Sigmoid colon (tissue), 7 donors: Measurements from ENCODE around the gene LTA. TPM values are rescaled to one million over a fixed set of nuclear protein-coding genes. Genes with fewer than 3 reads are reported as not detected.
A peak's percentile ranks its signal among the peaks of the same experiment; 100 is the strongest.

ENCODE experiments used
- DNase-seq: peaks from one replicate; pipeline ENCODE4 v3.0.0-alpha.2; 2019
- H3K27ac ChIP-seq, 4 donors: fragments of 200-600 bp; sonication (generic); one replicate each; pipeline ENCODE4 v1.5.1; 2016 to 2019; ENCODE audit warnings: mild to moderate bottlenecking in 1 of 4
- H3K27me3 ChIP-seq, 3 donors: fragments of 200-600 bp; sonication (generic); one replicate each; pipeline ENCODE4 v1.5.1; 2019; ENCODE audit warnings: mild to moderate bottlenecking in 1 of 3
- H3K36me3 ChIP-seq, 4 donors: fragments of 200-600 bp; sonication (generic); one replicate each; pipeline ENCODE4 v1.5.1; 2016 to 2019
- H3K4me1 ChIP-seq, 4 donors: fragments of 200-600 bp; sonication (generic); one replicate each; pipeline ENCODE4 v1.5.1; 2017 to 2019
- H3K4me3 ChIP-seq, 4 donors: fragments of 200-600 bp; sonication (generic); one replicate each; pipeline ENCODE4 v1.5.1; 2017 to 2019; ENCODE audit warnings: mild to moderate bottlenecking in 2 of 4, moderate library complexity in 1 of 4
- H3K9me3 ChIP-seq, 4 donors: fragments of 200-600 bp in 3 of 4; sonication (generic) in 3 of 4; one replicate each; pipeline versions ENCODE4 v1.5.1 to v1.6.1; 2013 to 2019
- EP300 ChIP-seq, 4 donors: sonication (generic); formaldehyde crosslinking; IDR thresholded peaks; one replicate each; pipeline ENCODE4 v1.6.1; 2017; ENCODE audit warnings: antibody characterized with exemption in 4 of 4
- POLR2A ChIP-seq, 2 donors: fragments of 450-650 bp; IDR thresholded peaks; one replicate each; pipeline ENCODE4 v1.6.1; 2016; ENCODE audit warnings: antibody characterized with exemption in 2 of 2, mild to moderate bottlenecking in 2 of 2, moderate library complexity in 2 of 2
- POLR2AphosphoS5 ChIP-seq, 4 donors: sonication (generic); formaldehyde crosslinking; IDR thresholded peaks; one replicate each; pipeline ENCODE4 v1.6.1; 2017; ENCODE audit warnings: antibody characterized with exemption in 4 of 4
- WGBS, 2 donors: extraction: QIAGEN DNeasy Blood & Tissue Kit; methylation state at CpG; one replicate each; pipeline ENCODE4 v1.1.7; 2013; 5-methylcytosine and 5-hydroxymethylcytosine counted together
- intact Hi-C: fragments of 100-400 bp; cut with DNase I; formaldehyde crosslinking; loops from one replicate; pipeline ENCODE4 v1.15.1; 2023
- polyA plus RNA-seq, 3 donors: library from polyadenylated mRNA; stranded (reverse); fragments of 200-250 nt; gene quantifications; one replicate each; pipeline ENCODE4 v1.2.3, GENCODE V29; 2013
- total RNA-seq, 4 donors: library from RNA; depleted of rRNA; stranded (reverse); fragments of >200 nt; gene quantifications; one replicate each; pipeline ENCODE4 v1.1.0, GENCODE V29; 2016
- TF ChIP-seq, protein P1 (sequence below), 4 experiments: fragments of 450-650 bp in 3 of 4; fragments of 200-600 bp in 1 of 4; IDR thresholded peaks; one replicate each; pipeline ENCODE4 v1.5.1; 2016 to 2019; ENCODE audit warnings: antibody characterized with exemption in 4 of 4, mild to moderate bottlenecking in 3 of 4, moderate library complexity in 2 of 4
- donor health status: healthy with polysubstance abuse.
- donor health status: Bipolar disorder and iron deficiency.
- donor health status: healthy.

Gene LTA
- total and polyA plus RNA-seq, 7 donors: 3.6 TPM; not detected in 6

- no peaks in the 10 kb centered on the region for H3K9me3 ChIP-seq
- peaks cover 11 to 52% (median 20%) of the 10 kb centered on the region in 4 donors for H3K36me3 ChIP-seq
- H3K4me3 ChIP-seq: no peak overlapping the region
- peak; percentile 69 for DNase-seq
- 56 to 83% methylated on average over 14 of the region's 14 CpGs for WGBS, 2 donors
- H3K27me3 ChIP-seq: no peaks in the 10 kb centered on the region
- H3K27ac ChIP-seq: peak overlapping the region in 3 of 4 donors; percentile 40 to 55 (median 54)
- TF ChIP-seq EP300 (IDR thresholded peaks at IDR 0.05): no peak
- TF ChIP-seq, protein P1, sequence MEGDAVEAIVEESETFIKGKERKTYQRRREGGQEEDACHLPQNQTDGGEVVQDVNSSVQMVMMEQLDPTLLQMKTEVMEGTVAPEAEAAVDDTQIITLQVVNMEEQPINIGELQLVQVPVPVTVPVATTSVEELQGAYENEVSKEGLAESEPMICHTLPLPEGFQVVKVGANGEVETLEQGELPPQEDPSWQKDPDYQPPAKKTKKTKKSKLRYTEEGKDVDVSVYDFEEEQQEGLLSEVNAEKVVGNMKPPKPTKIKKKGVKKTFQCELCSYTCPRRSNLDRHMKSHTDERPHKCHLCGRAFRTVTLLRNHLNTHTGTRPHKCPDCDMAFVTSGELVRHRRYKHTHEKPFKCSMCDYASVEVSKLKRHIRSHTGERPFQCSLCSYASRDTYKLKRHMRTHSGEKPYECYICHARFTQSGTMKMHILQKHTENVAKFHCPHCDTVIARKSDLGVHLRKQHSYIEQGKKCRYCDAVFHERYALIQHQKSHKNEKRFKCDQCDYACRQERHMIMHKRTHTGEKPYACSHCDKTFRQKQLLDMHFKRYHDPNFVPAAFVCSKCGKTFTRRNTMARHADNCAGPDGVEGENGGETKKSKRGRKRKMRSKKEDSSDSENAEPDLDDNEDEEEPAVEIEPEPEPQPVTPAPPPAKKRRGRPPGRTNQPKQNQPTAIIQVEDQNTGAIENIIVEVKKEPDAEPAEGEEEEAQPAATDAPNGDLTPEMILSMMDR (IDR thresholded peaks at IDR 0.05): no peak
- TF ChIP-seq POLR2A (IDR thresholded peaks at IDR 0.05): no peak
- no peak for TF ChIP-seq POLR2AphosphoS5 (IDR thresholded peaks at IDR 0.05)
- intact Hi-C loops: loop anchor here (1.0 kb wide), 1 partner anchor 10 kb away; no protein-coding TSS in a partner anchor
- peaks cover 0 to 20% (median 5%) of the 10 kb centered on the region in 4 donors for H3K4me1 ChIP-seq
Measured at GRCh38 chr6:31558631-31559500, 13.2 kb upstream of the LTA start.

DNA sequence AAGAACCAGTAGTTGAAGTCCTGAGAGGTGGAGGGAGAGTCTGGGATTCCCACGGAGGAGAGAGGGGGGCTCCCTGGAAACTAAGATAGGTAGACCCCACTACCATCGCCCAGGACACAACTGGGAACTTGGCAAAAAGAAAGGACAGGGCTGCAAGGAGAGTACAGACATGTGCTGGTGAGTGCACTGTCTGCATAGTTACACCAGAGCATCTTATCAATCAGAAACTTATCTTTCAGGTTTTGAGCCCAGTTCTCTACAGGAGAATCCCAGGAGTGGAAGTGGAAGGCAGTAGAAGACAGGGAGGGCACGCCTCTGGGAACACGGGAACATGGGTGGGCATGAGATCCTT, 12.5 kb upstream of the LTA start:
- Histone ChIP-seq H3K27me3 (no peaks in the 10 kb centered on the region), H3K27ac (peak overlapping the region; percentile 40 to 55 (median 48)), H3K4me3 (no peak overlapping the region), H3K9me3 (no peaks in the 10 kb centered on the region), H3K36me3 (peaks cover 11 to 45% (median 20%) of the 10 kb centered on the region in 4 donors), H3K4me1 (peaks cover 0 to 20% (median 5%) of the 10 kb centered on the region in 4 donors)
- TF ChIP-seq POLR2A (IDR thresholded peaks at IDR 0.05): no peak
- TF ChIP-seq EP300 (IDR thresholded peaks at IDR 0.05): no peak
- TF ChIP-seq, protein P1 (IDR thresholded peaks at IDR 0.05): no peak
- TF ChIP-seq POLR2AphosphoS5 (IDR thresholded peaks at IDR 0.05): no peak
- DNase-seq: no peak
- intact Hi-C loops: no loop called here
- 50 to 65% methylated on average over 4 of the region's 4 CpGs for WGBS, 2 donors

- H3K36me3 ChIP-seq: peaks cover 11 to 40% (median 20%) of the 10 kb centered on the region in 4 donors
- peak overlapping the region; percentile 40 to 55 (median 48) for H3K27ac ChIP-seq
- H3K27me3 ChIP-seq: no peaks in the 10 kb centered on the region
- H3K9me3 ChIP-seq: no peaks in the 10 kb centered on the region
- peaks cover 0 to 20% (median 5%) of the 10 kb centered on the region in 4 donors for H3K4me1 ChIP-seq
- WGBS, 2 donors: 43 to 83% methylated on average over 7 of the region's 7 CpGs
- peak; percentile 73 for DNase-seq
- intact Hi-C loops: no loop called here
- H3K4me3 ChIP-seq: no peak overlapping the region
- TF ChIP-seq EP300 (IDR thresholded peaks at IDR 0.05) (no peak), POLR2AphosphoS5 (IDR thresholded peaks at IDR 0.05) (peak in 2 of 4 donors; percentile 24 to 48)
Measured at GRCh38 chr6:31559958-31560696, 12.0 kb upstream of the LTA start.

GRCh38 chr6:31560697-31561058, 11.4 kb upstream of the LTA start:
- intact Hi-C loops: loop anchor here (1.0 kb wide), 1 partner anchor 41 kb away; no protein-coding TSS in a partner anchor
- Histone ChIP-seq H3K27ac (peak overlapping the region; percentile 40 to 55 (median 48)), H3K4me3 (no peak overlapping the region)

More at GRCh38 chr6:31560697-31561058, 11.4 kb upstream of the LTA start:
- H3K4me1 ChIP-seq: peaks cover 0 to 20% (median 5%) of the 10 kb centered on the region in 4 donors
- TF ChIP-seq POLR2A (IDR thresholded peaks at IDR 0.05) (no peak), EP300 (IDR thresholded peaks at IDR 0.05) (no peak), POLR2AphosphoS5 (IDR thresholded peaks at IDR 0.05) (no peak)
- TF ChIP-seq, protein P1 (IDR thresholded peaks at IDR 0.05): no peak
- peaks cover 11 to 40% (median 20%) of the 10 kb centered on the region in 4 donors for H3K36me3 ChIP-seq
- no peak for DNase-seq
- H3K9me3 ChIP-seq: no peaks in the 10 kb centered on the region
- no peaks in the 10 kb centered on the region for H3K27me3 ChIP-seq
